HepG2 (cell line): ENCODE data around the gene PDLIM7. TPM values are rescaled to one million over a fixed set of nuclear protein-coding genes. Genes with fewer than 3 reads are reported as not detected.
A peak's percentile ranks its signal among the peaks of the same experiment; 100 is the strongest.

ENCODE experiments used
- ATAC-seq: fragments of 200-7000 bp; cut with Tn5 transposase; 3 replicates; pipeline ENCODE4 v1.9.1; 2020; ENCODE audit warnings: mild to moderate bottlenecking, moderate library complexity
- BruUV-seq: library from RNA; stranded (reverse); fragments of 400-500 nt; replicated peaks from 2 replicates; lab custom pipeline; 2021; lab: Mats Ljungman, UMichigan
- CTCF ChIA-PET: fragments of 300-600 bp; formaldehyde crosslinking; extraction: SDS; loops from one replicate; lab custom pipeline; 2021; ENCODE audit warnings: low total read pairs, inconsistent platforms, low intra/inter-chr PET ratio; lab: Yijun Ruan, JAX
- POLR2A ChIA-PET: fragments of 350-600 bp; sonication (Branson Sonifier 250); formaldehyde crosslinking; loops from one replicate; lab custom pipeline; 2020; ENCODE audit warnings: antibody characterized with exemption, inconsistent platforms; lab: Yijun Ruan, JAX
- DNase-seq: peaks from one replicate; pipeline ENCODE4 v3.0.0-alpha.2; 2015; ENCODE audit warnings: low spot score
- FAIRE-seq: peaks from 3 replicates; lab custom pipeline; 2011; peaks lifted over from hg19 to GRCh38; lab: Jason Lieb, UNC
- H2AFZ ChIP-seq: one replicate; pipeline ENCODE4 v1.6.1; 2011; ENCODE audit warnings: low read length, inconsistent platforms
- H3K27ac ChIP-seq: fragments of 300-600 bp; 3 replicates; pipeline ENCODE4 v1.8.0; 2011; ENCODE audit warnings: mixed run types, mild to moderate bottlenecking, mixed read lengths, low read length, inconsistent platforms; ENCODE audit not compliant: insufficient read depth; ENCODE audit errors: extremely low read length
- H3K27me3 ChIP-seq, 2 experiments: fragments of 200-600 bp in 1 of 2; 2 replicates in 1 of 2; 3 replicates in 1 of 2; pipeline versions ENCODE4 v1.6.0 to v1.8.0; 2011; ENCODE audit warnings: low read length in 2 of 2, mild to moderate bottlenecking in 2 of 2, moderate library complexity in 2 of 2, inconsistent platforms in 1 of 2; ENCODE audit not compliant: insufficient read depth in 2 of 2, control insufficient read depth in 1 of 2
- H3K36me3 ChIP-seq, 2 experiments: fragments of 200-600 bp in 1 of 2; replicated peaks in 1 of 2; 2 replicates in 1 of 2; 3 replicates in 1 of 2; pipeline versions ENCODE4 v1.5.1 to v1.8.0; 2011; ENCODE audit warnings: low read length in 2 of 2, inconsistent platforms in 1 of 2; ENCODE audit not compliant: insufficient read depth in 2 of 2, control insufficient read depth in 1 of 2
- H3K4me1 ChIP-seq: 2 replicates; pipeline ENCODE4 v1.5.1; 2012; ENCODE audit warnings: low read length, inconsistent platforms; ENCODE audit not compliant: insufficient read depth
- H3K4me2 ChIP-seq: 2 replicates; pipeline ENCODE4 v1.6.0; 2011; ENCODE audit warnings: low read depth, low read length, inconsistent platforms
- H3K4me3 ChIP-seq, 3 experiments: fragments of 200-600 bp in 1 of 3; sonication (generic), shearing (Covaris generic) in 1 of 3; replicated peaks in 1 of 3; 2 replicates each; pipeline ENCODE4 v1.5.1; 2011 to 2016; ENCODE audit warnings: low read length in 3 of 3, inconsistent platforms in 2 of 3, low read depth in 2 of 3, mild to moderate bottlenecking in 2 of 3, control low read depth in 1 of 3, mixed read lengths in 1 of 3; ENCODE audit not compliant: insufficient read depth in 1 of 3
- H3K79me2 ChIP-seq: one replicate; pipeline ENCODE4 v1.6.1; 2011; ENCODE audit warnings: low read length, inconsistent platforms; ENCODE audit not compliant: insufficient read depth
- H3K9ac ChIP-seq: 2 replicates; pipeline ENCODE4 v1.6.0; 2011; ENCODE audit warnings: mild to moderate bottlenecking, low read depth, low read length, inconsistent platforms; ENCODE audit not compliant: insufficient read depth
- H3K9me3 ChIP-seq: 2 replicates; pipeline ENCODE4 v1.5.1; 2012; ENCODE audit warnings: mild to moderate bottlenecking, low read length
- H4K20me1 ChIP-seq: 2 replicates; pipeline ENCODE4 v1.6.0; 2011; ENCODE audit warnings: inconsistent platforms, mild to moderate bottlenecking, low read length, moderate library complexity; ENCODE audit not compliant: insufficient read depth
- NBN ChIP-seq: fragments of 450-650 bp; conservative IDR thresholded peaks from 2 replicates; pipeline ENCODE4 v1.6.1; 2017
- NFKBIZ ChIP-seq: IDR thresholded peaks from 2 replicates; pipeline ENCODE4 v1.6.1; 2018; ENCODE audit warnings: missing genetic modification reagents, missing compliant biosample characterization
- POLR2AphosphoS2 ChIP-seq: IDR thresholded peaks from 2 replicates; pipeline ENCODE4 v1.6.1; 2011; ENCODE audit warnings: low read depth, low read length, improper control_type of control experiment
- RORA ChIP-seq: sonication (generic); formaldehyde crosslinking; IDR thresholded peaks from 2 replicates; pipeline ENCODE4 v1.5.0; 2020; ENCODE audit warnings: mild to moderate bottlenecking, missing genetic modification reagents, moderate library complexity
- SMC3 ChIP-seq: IDR thresholded peaks from 2 replicates; pipeline ENCODE4 v1.6.1; 2011; ENCODE audit warnings: low read length, improper control_type of control experiment
- ZNF768 ChIP-seq: sonication (generic); formaldehyde crosslinking; IDR thresholded peaks from 2 replicates; pipeline ENCODE4 v1.4.0; 2020; ENCODE audit warnings: missing genetic modification reagents
- WGBS: methylation state at CpG from one replicate; pipeline ENCODE4 v1.1.6; 2017; ENCODE audit warnings: low lambda C conversion rate; 5-methylcytosine and 5-hydroxymethylcytosine counted together
- in situ Hi-C: cut with HindIII; loops from 2 replicates; pipeline ENCODE4 v1.10.0; 2017; ENCODE audit warnings: low pct_unique_long_range_greater_than_20kb; ENCODE audit not compliant: extremely low pct_ligation_motif_present
- intact Hi-C: fragments of 100-400 bp; cut with micrococcal nuclease; formaldehyde crosslinking; loops from one replicate; pipeline ENCODE4 v1.10.0; 2022; ENCODE audit not compliant: unreplicated experiment
- polyA plus RNA-seq, 8 experiments: library from polyadenylated mRNA; depleted of rRNA in 3 of 8; stranded (reverse) in 7 of 8; unstranded in 1 of 8; fragments of >200 nt; fragmentation: Illumina TruSeq in 4 of 8; extraction: Trizol in 4 of 8; gene quantifications; 2 replicates each; pipeline versions ENCODE4 v1.2.1 to v1.2.3, GENCODE V29; 2011 to 2016; ENCODE audit warnings: low read depth in 4 of 8, missing spikeins in 1 of 8, mixed read lengths in 1 of 8; ENCODE audit not compliant: insufficient read depth in 1 of 8
- total RNA-seq, 5 experiments: library from RNA; depleted of rRNA; stranded (reverse); fragments of >200 nt; fragmentation: Illumina TruSeq; extraction: Trizol; gene quantifications; 2 replicates each; pipeline ENCODE4 v1.2.3, GENCODE V29; 2016; ENCODE audit warnings: low read depth in 1 of 5
- TF ChIP-seq, protein P1 (sequence below): sonication (generic); formaldehyde crosslinking; IDR thresholded peaks from 2 replicates; pipeline ENCODE4 v1.8.0; 2022; ENCODE audit warnings: low read depth, missing genetic modification reagents
- TF ChIP-seq, protein P2 (sequence below): sonication (generic); formaldehyde crosslinking; IDR thresholded peaks from 2 replicates; pipeline ENCODE4 v1.8.1; 2023; ENCODE audit warnings: missing genetic modification reagents, inconsistent platforms, borderline replicate concordance
- TF ChIP-seq, protein P3 (sequence below): sonication (generic); formaldehyde crosslinking; IDR thresholded peaks from 2 replicates; pipeline ENCODE4 v1.5.0; 2020; ENCODE audit warnings: missing genetic modification reagents

PDLIM7 gene
- total and polyA plus RNA-seq, 2 of the 13 experiments (the other 11 are each of a cell fraction or from before 2014, with no cell fraction given) = 21.1 to 31.3 TPM

DNA sequence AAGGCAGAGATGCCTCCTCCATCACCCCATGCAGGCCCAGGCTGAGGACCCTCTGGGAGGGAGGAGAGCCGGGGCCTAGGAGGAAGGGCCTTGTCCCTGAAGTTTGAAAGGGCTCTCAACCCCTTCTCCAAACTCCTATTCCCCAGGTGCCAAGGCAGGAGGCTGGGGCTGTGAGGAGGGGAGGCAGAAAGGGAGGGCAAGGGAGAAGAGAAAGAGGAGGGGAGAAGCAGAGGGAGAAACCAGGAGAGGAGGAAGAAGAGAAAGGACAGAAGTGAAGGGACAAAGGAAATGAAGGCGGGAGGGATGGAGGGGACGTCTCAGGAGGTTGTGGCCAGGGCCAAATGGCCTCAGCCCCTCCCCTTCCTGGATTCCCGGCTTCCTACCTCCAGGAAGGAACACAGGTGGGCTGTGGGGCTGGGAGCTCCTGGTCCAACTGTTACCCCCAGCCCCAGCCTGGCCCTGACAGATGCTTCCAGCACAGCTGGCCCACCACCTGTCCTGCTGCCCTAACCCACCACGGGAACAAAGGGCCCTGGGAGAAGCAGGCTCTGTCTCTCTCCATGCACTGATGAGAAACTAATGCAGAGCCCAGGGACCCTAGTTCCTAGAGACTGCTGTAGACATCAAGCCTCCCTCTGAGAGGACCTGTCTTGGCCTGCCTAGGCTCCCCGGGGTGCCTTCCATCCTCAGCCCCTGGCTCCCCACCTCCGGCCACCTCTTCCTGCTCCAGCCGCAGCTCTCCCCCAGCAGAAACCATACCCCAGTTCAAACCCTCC, 27.5 kb downstream of the PDLIM7 start:
- 87% methylated on average over 6 of the region's 8 CpGs for WGBS
- no peaks in the 10 kb centered on the region for H3K27me3 ChIP-seq
- H4K20me1 ChIP-seq = peaks cover 9% of the 10 kb centered on the region; the same call in 1 of the 2 replicates
- H3K4me3 ChIP-seq = no peak overlapping the region
- peaks cover 28% of the 10 kb centered on the region for H3K4me1 ChIP-seq
- H3K79me2 ChIP-seq = peaks cover 3% of the 10 kb centered on the region
- peaks cover 3 to 16% of the 10 kb centered on the region in 2 experiments; a peak in 3 of 5 replicates for H3K36me3 ChIP-seq
- BruUV-seq = no TSS peak
- TF ChIP-seq POLR2AphosphoS2 (no peak), ZNF768 (no peak)
- H3K27ac ChIP-seq = no peak overlapping the region
- H3K9ac ChIP-seq = no peak overlapping the region
- H2AFZ ChIP-seq = no peak overlapping the region
- CTCF ChIA-PET = no interaction called here
- no peak for FAIRE-seq
- H3K4me2 ChIP-seq = no peak overlapping the region
- in situ Hi-C loops (loop anchor here (25.0 kb wide), 1 partner anchor 358 kb away; no protein-coding TSS in a partner anchor), intact Hi-C loops (no loop called here)
- H3K9me3 ChIP-seq = no peaks in the 10 kb centered on the region
- no peak for DNase-seq
- POLR2A ChIA-PET = no interaction called here
- ATAC-seq = no peak

DNA sequence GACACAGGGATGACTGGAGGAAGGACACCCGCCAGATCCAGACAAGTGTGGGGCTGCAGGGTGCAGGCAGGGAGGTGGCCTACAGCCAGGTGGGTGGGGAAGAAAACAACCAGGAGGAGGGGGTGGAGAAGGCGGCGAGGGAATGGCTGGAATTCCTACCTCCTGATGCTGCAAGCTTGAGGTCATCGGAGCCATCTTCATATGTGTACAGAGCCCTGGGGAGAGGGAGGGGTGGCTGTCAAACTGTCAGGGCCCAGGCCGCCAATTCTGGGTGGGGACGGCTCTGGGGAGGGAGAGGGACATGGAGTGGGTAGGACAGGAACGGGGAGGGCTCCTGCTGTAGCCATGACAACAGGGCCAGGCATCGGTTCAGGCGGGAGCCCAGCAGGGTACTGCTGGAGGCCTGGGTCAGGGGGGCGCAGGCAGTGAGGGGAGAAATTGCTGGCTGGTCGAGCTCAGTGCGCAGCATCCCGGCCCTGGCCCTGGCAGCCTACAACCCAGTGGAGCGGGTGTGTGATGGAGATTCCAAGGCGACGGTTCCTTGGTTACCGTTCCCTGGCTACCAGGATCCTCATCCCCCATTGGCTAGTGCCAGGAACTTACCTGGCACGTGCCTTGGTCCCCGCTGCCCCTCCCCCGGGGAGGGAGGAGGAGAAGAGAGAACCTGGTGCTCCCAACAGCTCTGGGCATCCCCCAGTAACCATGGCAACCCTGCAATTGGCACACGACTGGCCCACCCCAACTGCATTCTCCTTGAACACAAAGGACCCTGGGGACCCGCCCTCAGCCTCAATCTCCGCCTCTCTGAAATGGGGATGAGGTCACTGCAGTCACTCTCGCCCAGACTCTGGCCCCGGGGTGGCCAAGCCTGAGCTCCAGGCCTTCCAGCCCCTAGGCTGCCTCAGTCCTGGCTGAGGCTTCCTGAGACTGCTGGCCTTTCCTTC, 28.4 kb downstream of the PDLIM7 start:
- POLR2A ChIA-PET = no interaction called here
- no peak overlapping the region for H2AFZ ChIP-seq
- FAIRE-seq = no peak
- no peak overlapping the region for H3K4me2 ChIP-seq
- H3K9ac ChIP-seq = no peak overlapping the region
- peaks cover 3% of the 10 kb centered on the region for H3K79me2 ChIP-seq
- peaks cover 3 to 16% of the 10 kb centered on the region in 2 experiments; a peak in 3 of 5 replicates for H3K36me3 ChIP-seq
- no TSS peak for BruUV-seq
- no peaks in the 10 kb centered on the region for H3K27me3 ChIP-seq
- H3K9me3 ChIP-seq = no peaks in the 10 kb centered on the region
- no peak overlapping the region for H3K27ac ChIP-seq
- H4K20me1 ChIP-seq = peaks cover 9% of the 10 kb centered on the region; the same call in 1 of the 2 replicates
- no peak overlapping the region for H3K4me3 ChIP-seq
- peak; percentile 50 for DNase-seq
- CTCF ChIA-PET = no interaction called here
- intact Hi-C loops = no loop called here
- ATAC-seq = no peak
- peaks cover 19% of the 10 kb centered on the region for H3K4me1 ChIP-seq
- in situ Hi-C loops = loop anchor here (25.0 kb wide), 1 partner anchor 357 kb away; no protein-coding TSS in a partner anchor
- WGBS = 88% methylated on average over 9 of the region's 25 CpGs
- TF ChIP-seq, protein P1, sequence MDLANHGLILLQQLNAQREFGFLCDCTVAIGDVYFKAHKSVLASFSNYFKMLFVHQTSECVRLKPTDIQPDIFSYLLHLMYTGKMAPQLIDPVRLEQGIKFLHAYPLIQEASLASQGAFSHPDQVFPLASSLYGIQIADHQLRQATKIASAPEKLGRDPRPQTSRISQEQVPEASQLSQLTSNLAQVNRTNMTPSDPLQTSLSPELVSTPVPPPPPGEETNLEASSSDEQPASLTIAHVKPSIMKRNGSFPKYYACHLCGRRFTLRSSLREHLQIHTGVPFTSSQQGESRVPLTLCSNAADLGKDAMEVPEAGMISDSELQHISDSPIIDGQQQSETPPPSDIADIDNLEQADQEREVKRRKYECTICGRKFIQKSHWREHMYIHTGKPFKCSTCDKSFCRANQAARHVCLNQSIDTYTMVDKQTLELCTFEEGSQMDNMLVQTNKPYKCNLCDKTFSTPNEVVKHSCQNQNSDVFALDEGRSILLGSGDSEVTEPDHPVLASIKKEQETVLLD (CRISPR knock-in tag) = no peak
- TF ChIP-seq, protein P2, sequence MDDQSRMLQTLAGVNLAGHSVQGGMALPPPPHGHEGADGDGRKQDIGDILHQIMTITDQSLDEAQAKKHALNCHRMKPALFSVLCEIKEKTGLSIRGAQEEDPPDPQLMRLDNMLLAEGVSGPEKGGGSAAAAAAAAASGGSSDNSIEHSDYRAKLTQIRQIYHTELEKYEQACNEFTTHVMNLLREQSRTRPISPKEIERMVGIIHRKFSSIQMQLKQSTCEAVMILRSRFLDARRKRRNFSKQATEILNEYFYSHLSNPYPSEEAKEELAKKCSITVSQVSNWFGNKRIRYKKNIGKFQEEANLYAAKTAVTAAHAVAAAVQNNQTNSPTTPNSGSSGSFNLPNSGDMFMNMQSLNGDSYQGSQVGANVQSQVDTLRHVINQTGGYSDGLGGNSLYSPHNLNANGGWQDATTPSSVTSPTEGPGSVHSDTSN (CRISPR knock-in tag) = no peak
- no peak for TF ChIP-seq NFKBIZ (CRISPR knock-in tag)
- TF ChIP-seq, protein P3, sequence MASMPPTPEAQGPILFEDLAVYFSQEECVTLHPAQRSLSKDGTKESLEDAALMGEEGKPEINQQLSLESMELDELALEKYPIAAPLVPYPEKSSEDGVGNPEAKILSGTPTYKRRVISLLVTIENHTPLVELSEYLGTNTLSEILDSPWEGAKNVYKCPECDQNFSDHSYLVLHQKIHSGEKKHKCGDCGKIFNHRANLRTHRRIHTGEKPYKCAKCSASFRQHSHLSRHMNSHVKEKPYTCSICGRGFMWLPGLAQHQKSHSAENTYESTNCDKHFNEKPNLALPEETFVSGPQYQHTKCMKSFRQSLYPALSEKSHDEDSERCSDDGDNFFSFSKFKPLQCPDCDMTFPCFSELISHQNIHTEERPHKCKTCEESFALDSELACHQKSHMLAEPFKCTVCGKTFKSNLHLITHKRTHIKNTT (CRISPR knock-in tag) = no peak
- TF ChIP-seq NBN = no peak
- no peak for TF ChIP-seq RORA (CRISPR knock-in tag)
- no peak for TF ChIP-seq SMC3
